G401 (cell line): ENCODE measurements around the gene ZSCAN32. TPM values are rescaled to one million over a fixed set of nuclear protein-coding genes. Genes with fewer than 3 reads are reported as not detected.

Experiments
- DNase-seq: peaks from one replicate; pipeline ENCODE4 v3.0.0-alpha.2; 2015; ENCODE audit warnings: low spot score
- in situ Hi-C: cut with HindIII; loops from 2 replicates; pipeline ENCODE4 v1.10.0; 2016; ENCODE audit warnings: low sequenced_read_pairs, mixed read lengths
- total RNA-seq: library from RNA; depleted of rRNA; stranded (reverse); fragments of >200 nt; shearing (Covaris generic); gene quantifications from 2 replicates; pipeline ENCODE4 v1.2.3, GENCODE V29; 2014; rRNA removed

Gene ZSCAN32
- total RNA-seq, 1 experiment from 2014 or later = 31.3 TPM

- DNase-seq = peak; percentile 2
- in situ Hi-C loops = no loop called here
These were observed 37.0 kb downstream of the ZSCAN32 start for GRCh38 chr16:3363793-3364192.

GRCh38 chr16:3362931-3363330 lies 37.9 kb downstream of the ZSCAN32 start:
- in situ Hi-C loops = no loop called here
- DNase-seq = no peak

DNA sequence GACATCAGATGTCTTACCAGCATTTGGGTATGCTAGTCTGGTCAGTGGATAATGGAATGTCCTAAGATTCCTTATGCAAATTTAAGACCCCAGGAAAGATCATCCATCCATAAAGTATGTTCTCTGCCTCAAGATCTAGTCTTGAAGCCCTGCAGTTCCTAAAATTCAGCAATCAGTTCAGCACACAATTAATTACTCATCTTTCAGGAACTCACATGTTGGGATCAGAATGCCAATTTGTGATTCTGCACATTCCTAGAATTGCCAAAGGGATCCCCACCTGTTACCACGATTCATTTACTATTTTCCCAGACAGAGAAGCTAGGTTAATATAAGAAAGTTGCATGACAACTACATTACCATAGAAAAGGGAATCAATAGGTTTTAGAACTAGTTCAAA lies 41.9 kb downstream of the ZSCAN32 start:
- DNase-seq = no peak
- in situ Hi-C loops = no loop called here

DNA sequence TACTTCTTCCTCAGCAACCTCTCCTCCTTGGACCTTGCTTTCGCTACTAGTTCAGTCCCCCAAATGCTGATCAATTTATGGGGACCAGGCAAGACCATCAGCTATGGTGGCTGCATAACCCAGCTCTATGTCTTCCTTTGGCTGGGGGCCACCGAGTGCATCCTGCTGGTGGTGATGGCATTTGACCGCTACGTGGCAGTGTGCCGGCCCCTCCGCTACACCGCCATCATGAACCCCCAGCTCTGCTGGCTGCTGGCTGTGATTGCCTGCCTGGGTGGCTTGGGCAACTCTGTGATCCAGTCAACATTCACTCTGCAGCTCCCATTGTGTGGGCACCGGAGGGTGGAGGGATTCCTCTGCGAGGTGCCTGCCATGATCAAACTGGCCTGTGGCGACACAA lies 44.7 kb downstream of the ZSCAN32 start:
- DNase-seq = no peak

DNA sequence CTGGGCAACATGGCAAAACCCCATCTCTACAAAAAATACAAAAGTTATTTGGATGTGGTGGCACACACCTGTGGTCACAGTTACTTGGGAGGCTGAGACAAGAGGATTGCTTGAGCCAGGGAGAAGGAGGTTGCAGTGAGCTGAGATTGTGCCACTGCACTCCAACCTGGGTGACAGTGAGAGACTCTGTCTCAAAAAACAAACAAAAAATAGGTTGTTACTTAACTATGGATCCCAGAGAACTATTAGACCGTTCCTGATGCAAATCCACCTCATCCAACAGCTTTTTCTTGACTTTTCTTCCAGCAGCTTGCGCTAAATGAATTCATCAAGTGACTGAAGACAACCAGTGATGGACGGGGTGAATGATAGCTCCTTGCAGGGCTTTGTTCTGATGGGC lies 45.2 kb downstream of the ZSCAN32 start, which contains the start of gene OR2C1:
TSS of gene OR2C1 (plus strand) at position 301 of the 400 bp plus-strand sequence. CDS start at position 353, 52 bp downstream.
- in situ Hi-C loops = no loop called here

More for the DNA sequence above, 44.7 kb downstream of the ZSCAN32 start:
- in situ Hi-C loops = no loop called here

DNA sequence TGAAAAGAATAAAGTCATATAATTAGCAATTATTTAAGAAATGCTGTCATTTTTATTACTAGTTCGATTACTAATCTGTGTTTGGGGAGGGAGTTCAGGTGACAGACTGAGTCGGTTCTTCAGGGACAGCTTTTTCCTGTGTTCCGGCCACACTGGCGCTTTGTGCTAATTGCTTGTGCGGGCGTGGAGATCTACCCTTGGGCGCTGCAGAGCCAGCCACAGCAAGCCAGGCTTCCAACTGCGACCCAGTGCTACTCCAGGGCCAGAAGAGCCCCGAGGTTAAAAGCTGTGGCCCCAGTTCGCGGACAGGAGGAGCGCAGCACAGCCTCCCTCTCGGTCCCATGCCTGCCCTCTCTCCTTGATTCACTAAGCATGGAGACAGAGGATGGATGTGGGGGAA lies 51.6 kb downstream of the ZSCAN32 start:
- DNase-seq = no peak
- in situ Hi-C loops = no loop called here

More for the DNA sequence above, 45.2 kb downstream of the ZSCAN32 start, which contains the start of gene OR2C1:
- DNase-seq = no peak

- in situ Hi-C loops = no loop called here
- no peak for DNase-seq
These were observed 52.1 kb downstream of the ZSCAN32 start for GRCh38 chr16:3348547-3349167.

GRCh38 chr16:3347586-3347985 lies 53.2 kb downstream of the ZSCAN32 start:
- in situ Hi-C loops = no loop called here
- DNase-seq = no peak

DNA sequence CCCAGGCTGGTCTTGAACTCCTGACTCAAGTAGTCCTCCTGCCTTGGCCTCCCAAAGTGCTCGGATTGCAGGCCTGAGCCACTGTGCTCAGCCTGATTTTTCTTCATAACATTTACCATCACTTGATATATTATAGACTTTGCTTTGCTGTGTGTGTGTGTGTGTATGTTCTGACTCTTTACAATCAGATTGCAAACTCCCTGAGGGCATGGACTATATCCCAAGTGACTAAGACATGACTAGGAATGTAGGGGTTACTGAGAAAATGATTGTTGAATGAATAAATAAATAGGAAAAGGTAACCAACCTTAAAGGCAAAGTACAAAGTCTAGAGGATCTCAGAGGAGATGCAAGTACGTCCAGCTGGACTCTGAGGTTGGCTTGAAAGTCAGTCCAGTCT lies 54.8 kb downstream of the ZSCAN32 start:
- in situ Hi-C loops = no loop called here
- DNase-seq = no peak

Other genes starting within 250 kb of the ZSCAN32 start
- gene OR1F1, start 212.8 kb downstream of the ZSCAN32 start, total RNA-seq = not detected in 2 replicates
- 9.8 and 10.1 TPM in 2 replicates for gene ZNF200, start 165.8 kb downstream of the ZSCAN32 start, total RNA-seq
- gene MEFV, start 144.4 kb downstream of the ZSCAN32 start, total RNA-seq = not detected in 2 replicates
- 87.5 and 117 TPM in 2 replicates for gene ZNF263, start 117.5 kb downstream of the ZSCAN32 start, total RNA-seq
- 6.5 and 11.8 TPM in 2 replicates for gene TIGD7, start 95.6 kb downstream of the ZSCAN32 start, total RNA-seq
- 23.0 and 25.4 TPM in 2 replicates for gene ZNF75A, start 95.5 kb downstream of the ZSCAN32 start, total RNA-seq
- gene OR2C1, start 45.1 kb downstream of the ZSCAN32 start, total RNA-seq = not detected in 2 replicates
- 20.0 and 26.6 TPM in 2 replicates for gene ZNF174, start 211 bp upstream of the ZSCAN32 start, total RNA-seq
- gene ZNF597, start 42.5 kb upstream of the ZSCAN32 start, total RNA-seq = 0.18 and 0.61 TPM in 2 replicates
- 5.2 and 35.3 TPM in 2 replicates for gene NAA60, start 42.7 kb upstream of the ZSCAN32 start, total RNA-seq
- not detected in 2 replicates for gene C16orf90, start 94.5 kb upstream of the ZSCAN32 start, total RNA-seq
- gene CLUAP1, start 100.0 kb upstream of the ZSCAN32 start, total RNA-seq = 15.6 and 24.5 TPM in 2 replicates
- 0.12 TPM in 1 of 2 replicates, not detected in the other for gene NLRC3, start 176.4 kb upstream of the ZSCAN32 start, total RNA-seq
- 4.8 and 5.9 TPM in 2 replicates for gene SLX4, start 210.6 kb upstream of the ZSCAN32 start, total RNA-seq